Neutrophil (primary cell): ENCODE measurements around the gene LIPT2.

Experiments used
- H3K27ac ChIP-seq: fragments of 200-600 bp; sonication (generic); 2 replicates; pipeline ENCODE4 v1.5.1; 2016; ENCODE audit warnings: mild to moderate bottlenecking, moderate library complexity
- H3K27me3 ChIP-seq: fragments of 200-600 bp; sonication (generic); 2 replicates; pipeline ENCODE4 v1.6.0; 2016; ENCODE audit warnings: mild to moderate bottlenecking
- H3K36me3 ChIP-seq: fragments of 200-600 bp; sonication (generic); 2 replicates; pipeline ENCODE4 v1.5.1; 2017
- H3K4me1 ChIP-seq, 2 experiments: fragments of 200-600 bp in 1 of 2; sonication (generic) in 1 of 2; 1 replicate in 1 of 2; 2 replicates in 1 of 2; pipeline versions ENCODE4 v1.5.1 to v1.6.1; 2013 to 2016; ENCODE audit warnings: low read depth in 1 of 2, low read length in 1 of 2, mild to moderate bottlenecking in 1 of 2, moderate library complexity in 1 of 2; ENCODE audit not compliant: control insufficient read depth in 1 of 2, insufficient read depth in 1 of 2
- H3K4me3 ChIP-seq, 2 experiments: fragments of 200-600 bp in 1 of 2; sonication (generic) in 1 of 2; 1 replicate in 1 of 2; 2 replicates in 1 of 2; pipeline ENCODE4 v1.5.1; 2013 to 2016; ENCODE audit warnings: low read depth in 1 of 2, low read length in 1 of 2, mild to moderate bottlenecking in 1 of 2, moderate library complexity in 1 of 2
- H3K9me3 ChIP-seq: fragments of 200-600 bp; sonication (generic); 2 replicates; pipeline ENCODE4 v1.5.1; 2016
- TF ChIP-seq, protein P1 (sequence below): fragments of 200-600 bp; sonication (generic); IDR thresholded peaks from 2 replicates; pipeline ENCODE4 v1.5.1; 2016; ENCODE audit warnings: antibody characterized with exemption

LIPT2 gene

GRCh38 chr11:74534216-74534945, 40.9 kb upstream of the LIPT2 start:
- Histone ChIP-seq H3K27ac (peak overlapping the region; percentile 36), H3K4me1 (peaks cover 11 to 12% of the 10 kb centered on the region in 2 experiments), H3K4me3 (peak overlapping the region in 1 of 2 experiments; percentile 10), H3K9me3 (no peaks in the 10 kb centered on the region), H3K27me3 (no peaks in the 10 kb centered on the region), H3K36me3 (no peaks in the 10 kb centered on the region)
- TF ChIP-seq, protein P1, sequence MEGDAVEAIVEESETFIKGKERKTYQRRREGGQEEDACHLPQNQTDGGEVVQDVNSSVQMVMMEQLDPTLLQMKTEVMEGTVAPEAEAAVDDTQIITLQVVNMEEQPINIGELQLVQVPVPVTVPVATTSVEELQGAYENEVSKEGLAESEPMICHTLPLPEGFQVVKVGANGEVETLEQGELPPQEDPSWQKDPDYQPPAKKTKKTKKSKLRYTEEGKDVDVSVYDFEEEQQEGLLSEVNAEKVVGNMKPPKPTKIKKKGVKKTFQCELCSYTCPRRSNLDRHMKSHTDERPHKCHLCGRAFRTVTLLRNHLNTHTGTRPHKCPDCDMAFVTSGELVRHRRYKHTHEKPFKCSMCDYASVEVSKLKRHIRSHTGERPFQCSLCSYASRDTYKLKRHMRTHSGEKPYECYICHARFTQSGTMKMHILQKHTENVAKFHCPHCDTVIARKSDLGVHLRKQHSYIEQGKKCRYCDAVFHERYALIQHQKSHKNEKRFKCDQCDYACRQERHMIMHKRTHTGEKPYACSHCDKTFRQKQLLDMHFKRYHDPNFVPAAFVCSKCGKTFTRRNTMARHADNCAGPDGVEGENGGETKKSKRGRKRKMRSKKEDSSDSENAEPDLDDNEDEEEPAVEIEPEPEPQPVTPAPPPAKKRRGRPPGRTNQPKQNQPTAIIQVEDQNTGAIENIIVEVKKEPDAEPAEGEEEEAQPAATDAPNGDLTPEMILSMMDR = no peak

GRCh38 chr11:74533421-74533820, 39.9 kb upstream of the LIPT2 start:
- Histone ChIP-seq H3K27ac (no peak overlapping the region), H3K27me3 (no peaks in the 10 kb centered on the region), H3K9me3 (no peaks in the 10 kb centered on the region), H3K4me3 (no peak overlapping the region), H3K4me1 (peaks cover 11 to 12% of the 10 kb centered on the region in 2 experiments), H3K36me3 (no peaks in the 10 kb centered on the region)
- TF ChIP-seq, protein P1 = no peak

- no peaks in the 10 kb centered on the region for H3K36me3 ChIP-seq
- H3K27me3 ChIP-seq = no peaks in the 10 kb centered on the region
- no peak overlapping the region for H3K27ac ChIP-seq
- H3K4me1 ChIP-seq = peaks cover 11 to 12% of the 10 kb centered on the region in 2 experiments
- H3K9me3 ChIP-seq = no peaks in the 10 kb centered on the region
- H3K4me3 ChIP-seq = no peak overlapping the region
- TF ChIP-seq, protein P1 = no peak
These were observed 39.1 kb upstream of the LIPT2 start for GRCh38 chr11:74532501-74533246.

DNA sequence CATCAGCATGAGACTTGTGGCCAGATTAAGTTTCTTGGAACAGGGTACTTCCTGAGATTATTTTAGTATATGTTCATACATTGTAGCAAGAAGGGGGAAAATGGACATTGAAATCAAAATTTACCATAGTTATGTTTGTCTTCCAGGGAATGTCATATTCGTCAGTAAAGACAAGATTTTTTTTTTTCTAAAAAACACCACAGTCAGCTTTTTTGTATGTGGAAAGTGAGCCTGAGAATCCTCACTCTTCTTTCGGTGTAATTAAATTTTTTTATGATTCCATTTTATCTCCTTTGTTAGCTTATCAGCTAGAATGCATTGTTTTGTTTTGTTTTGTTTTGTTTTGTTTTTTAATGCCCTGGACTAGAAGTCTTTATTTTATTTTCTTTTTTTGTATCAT, 31.5 kb upstream of the LIPT2 start:
- Histone ChIP-seq H3K27ac (no peak overlapping the region), H3K4me1 (no peaks in the 10 kb centered on the region), H3K36me3 (no peaks in the 10 kb centered on the region), H3K27me3 (no peaks in the 10 kb centered on the region), H3K4me3 (no peak overlapping the region), H3K9me3 (no peaks in the 10 kb centered on the region)
- TF ChIP-seq, protein P1 = no peak

- Histone ChIP-seq H3K9me3 (no peaks in the 10 kb centered on the region), H3K36me3 (no peaks in the 10 kb centered on the region), H3K27ac (no peak overlapping the region), H3K4me3 (no peak overlapping the region), H3K27me3 (no peaks in the 10 kb centered on the region), H3K4me1 (no peaks in the 10 kb centered on the region)
- TF ChIP-seq, protein P1 = no peak
These were observed 31.0 kb upstream of the LIPT2 start for GRCh38 chr11:74524501-74524900.
